Measurements from ENCODE around the gene EPHA3.

Gene EPHA3

GRCh38 chr3:89447243-89447642 lies 339.8 kb downstream of the EPHA3 start:
- DNase-seq (ENCODE audit: low spot score) = no peak

GRCh38 chr3:89449086-89449485 lies 341.7 kb downstream of the EPHA3 start:
- no peak for DNase-seq (ENCODE audit: low spot score)

GRCh38 chr3:89452066-89452465 lies 344.6 kb downstream of the EPHA3 start:
- no peak for DNase-seq (ENCODE audit: low spot score)

- DNase-seq (ENCODE audit: low spot score) = no peak
Measured at GRCh38 chr3:89455240-89455639, 347.8 kb downstream of the EPHA3 start.

GRCh38 chr3:89467898-89468363 lies 360.5 kb downstream of the EPHA3 start:
- DNase-seq (ENCODE audit: low spot score) = peak; percentile 10

- no peak for DNase-seq (ENCODE audit: low spot score)
Measured at GRCh38 chr3:89472101-89472500, 364.7 kb downstream of the EPHA3 start.

GRCh38 chr3:89474333-89475130 lies 367.1 kb downstream of the EPHA3 start:
- DNase-seq (ENCODE audit: low spot score) = no peak

- DNase-seq (ENCODE audit: low spot score) = no peak
Measured at GRCh38 chr3:89488800-89489580, 381.6 kb downstream of the EPHA3 start.

- DNase-seq (ENCODE audit: low spot score) = no peak
Measured at GRCh38 chr3:89490129-89490528, 382.7 kb downstream of the EPHA3 start.

GRCh38 chr3:89494734-89495133 lies 387.3 kb downstream of the EPHA3 start:
- DNase-seq (ENCODE audit: low spot score) = no peak

- DNase-seq (ENCODE audit: low spot score) = no peak
Measured at GRCh38 chr3:89503891-89504391, 396.5 kb downstream of the EPHA3 start.

GRCh38 chr3:89504432-89504831 lies 397.0 kb downstream of the EPHA3 start:
- DNase-seq (ENCODE audit: low spot score) = no peak

GRCh38 chr3:89506462-89507103 lies 399.2 kb downstream of the EPHA3 start:
- no peak for DNase-seq (ENCODE audit: low spot score)

- no peak for DNase-seq (ENCODE audit: low spot score)
Measured at GRCh38 chr3:89521328-89521727, 413.9 kb downstream of the EPHA3 start.

- no peak for DNase-seq (ENCODE audit: low spot score)
Measured at GRCh38 chr3:89522155-89522554, 414.7 kb downstream of the EPHA3 start.

GRCh38 chr3:89525609-89526008 lies 418.2 kb downstream of the EPHA3 start:
- no peak for DNase-seq (ENCODE audit: low spot score)

GRCh38 chr3:89527736-89528305 lies 420.4 kb downstream of the EPHA3 start:
- DNase-seq (ENCODE audit: low spot score) = no peak

Data from iPS-NIHi11 (cell line).